Endothelial cell of umbilical vein (primary cell): Measurements from ENCODE around the gene ENTPD7. TPM values are rescaled to one million over a fixed set of nuclear protein-coding genes. Genes with fewer than 3 reads are reported as not detected.

Experiments used
- BruUV-seq: library from RNA; stranded (reverse); fragments of 400-500 nt; replicated peaks from 2 replicates; lab custom pipeline; 2021; lab: Mats Ljungman, UMichigan
- CTCF ChIA-PET: fragments of 300-600, 350-600 bp; sonication (Branson Sonifier 250); formaldehyde crosslinking; loops from one replicate; lab custom pipeline; 2021; ENCODE audit warnings: antibody characterized with exemption, inconsistent platforms; lab: Charles Lee
- POLR2A ChIA-PET: fragments of 300-600, 350-600 bp; sonication (Branson Sonifier 250); formaldehyde crosslinking; loops from one replicate; lab custom pipeline; 2021; ENCODE audit warnings: antibody characterized with exemption, inconsistent platforms; lab: Charles Lee
- DNase-seq: peaks from one replicate; pipeline ENCODE4 v3.0.0-alpha.2; 2011; ENCODE audit warnings: low read depth, low spot score
- FAIRE-seq: peaks from 2 replicates; lab custom pipeline; 2011; peaks lifted over from hg19 to GRCh38; lab: Jason Lieb, UNC
- H2AFZ ChIP-seq: 2 replicates; pipeline ENCODE4 v1.6.0; 2012; ENCODE audit warnings: low read depth, low read length, control low read depth, inconsistent platforms
- H3K27ac ChIP-seq: 2 replicates; pipeline ENCODE4 v1.5.1; 2011; ENCODE audit warnings: low read depth, mild to moderate bottlenecking, control low read depth, low read length, moderate library complexity; ENCODE audit not compliant: insufficient read depth
- H3K27me3 ChIP-seq, 2 experiments: 2 replicates each; pipeline versions ENCODE4 v1.6.0 to v1.6.1; 2011; ENCODE audit warnings: low read length in 2 of 2, mixed read lengths in 1 of 2; ENCODE audit not compliant: control insufficient read depth in 2 of 2, insufficient read depth in 2 of 2
- H3K36me3 ChIP-seq, 2 experiments: 2 replicates in 1 of 2; 3 replicates in 1 of 2; pipeline ENCODE4 v1.5.1; 2011; ENCODE audit warnings: low read length in 2 of 2, mild to moderate bottlenecking in 1 of 2, moderate library complexity in 1 of 2; ENCODE audit not compliant: control insufficient read depth in 2 of 2, insufficient read depth in 2 of 2; ENCODE audit errors: extremely low read depth in 1 of 2
- H3K4me1 ChIP-seq: 3 replicates; pipeline ENCODE4 v1.5.1; 2011; ENCODE audit warnings: mild to moderate bottlenecking, low read length; ENCODE audit not compliant: control insufficient read depth, insufficient read depth; ENCODE audit errors: extremely low read depth
- H3K4me2 ChIP-seq: 2 replicates; pipeline ENCODE4 v1.6.1; 2011; ENCODE audit warnings: low read length, control low read depth, mixed read lengths; ENCODE audit not compliant: insufficient read depth
- H3K4me3 ChIP-seq, 3 experiments: fragments of 200-600 bp in 1 of 3; sonication (generic), shearing (Covaris generic) in 1 of 3; replicated peaks in 1 of 3; 2 replicates each; pipeline ENCODE4 v1.5.1; 2011 to 2016; ENCODE audit warnings: control low read depth in 3 of 3, low read length in 3 of 3, mild to moderate bottlenecking in 2 of 3, inconsistent platforms in 1 of 3, low read depth in 1 of 3, moderate library complexity in 1 of 3; ENCODE audit not compliant: insufficient read depth in 1 of 3
- H3K79me2 ChIP-seq: 2 replicates; pipeline ENCODE4 v1.6.0; 2012; ENCODE audit warnings: low read length, inconsistent platforms; ENCODE audit not compliant: control insufficient read depth, insufficient read depth
- H3K9ac ChIP-seq: replicated peaks from 2 replicates; pipeline ENCODE3; 2011; ENCODE audit warnings: low read length, control low read depth; ENCODE audit not compliant: insufficient read depth; ENCODE audit errors: extremely low read depth
- H3K9me1 ChIP-seq: replicated peaks from 3 replicates; pipeline ENCODE4 v1.6.0; 2011; ENCODE audit warnings: mild to moderate bottlenecking, low read length; ENCODE audit not compliant: control insufficient read depth, insufficient read depth; ENCODE audit errors: extremely low read depth
- H3K9me3 ChIP-seq: replicated peaks from 2 replicates; pipeline ENCODE4 v1.5.1; 2012; ENCODE audit warnings: low read length, inconsistent platforms; ENCODE audit not compliant: control insufficient read depth, insufficient read depth
- H4K20me1 ChIP-seq: replicated peaks from 2 replicates; pipeline ENCODE3; 2011; ENCODE audit warnings: mild to moderate bottlenecking, low read length; ENCODE audit not compliant: control insufficient read depth, insufficient read depth; ENCODE audit errors: extremely low read depth
- EZH2 ChIP-seq: IDR thresholded peaks from 2 replicates; pipeline ENCODE4 v1.6.1; 2012; ENCODE audit warnings: borderline replicate concordance, low read depth, mild to moderate bottlenecking, moderate library complexity, low read length, inconsistent platforms; ENCODE audit not compliant: severe bottlenecking
- FOS ChIP-seq: IDR thresholded peaks from 2 replicates; pipeline ENCODE4 v1.6.1; 2011; ENCODE audit warnings: mild to moderate bottlenecking, low read length, moderate library complexity, borderline replicate concordance; ENCODE audit not compliant: insufficient read depth
- GATA2 ChIP-seq: IDR thresholded peaks from 2 replicates; pipeline ENCODE4 v1.7.0; 2011; ENCODE audit warnings: low read depth, mild to moderate bottlenecking, moderate library complexity, mixed read lengths, low read length; ENCODE audit not compliant: insufficient read length, insufficient read depth
- JUN ChIP-seq: IDR thresholded peaks from 2 replicates; pipeline ENCODE4 v1.6.1; 2011; ENCODE audit warnings: borderline replicate concordance, low read depth; ENCODE audit not compliant: insufficient read length, insufficient read depth
- MAX ChIP-seq: IDR thresholded peaks from 2 replicates; pipeline ENCODE4 v1.6.1; 2011; ENCODE audit not compliant: insufficient read depth, insufficient read length
- dilution Hi-C: fragments of 300-500 bp; cut with MboI; formaldehyde crosslinking; loops from one replicate; pipeline ENCODE4 v1.15.0; 2019; ENCODE audit warnings: low sequenced_read_pairs; ENCODE audit not compliant: extremely low pct_ligation_motif_present
- intact Hi-C: fragments of 100-400 bp; cut with micrococcal nuclease; formaldehyde crosslinking; loops from one replicate; pipeline ENCODE4 v1.10.0; 2022
- polyA plus RNA-seq, 4 experiments: library from polyadenylated mRNA; depleted of rRNA in 3 of 4; stranded (reverse) in 3 of 4; unstranded in 1 of 4; fragments of >200 nt; gene quantifications; 2 replicates each; pipeline versions ENCODE4 v1.2.1 to v1.2.3, GENCODE V29; 2011 to 2012; ENCODE audit warnings: missing spikeins in 1 of 4
- total RNA-seq: library from RNA; stranded (reverse); gene quantifications from 2 replicates; pipeline ENCODE4 v1.2.3, GENCODE V29; 2021
- TF ChIP-seq, protein P1 (sequence below), 2 donors: IDR thresholded peaks; 1 replicate in 1 of 2; 2 replicates in 1 of 2; pipeline ENCODE4 v1.5.1; 2011; ENCODE audit warnings: low read length in 2 of 2, mild to moderate bottlenecking in 2 of 2, moderate library complexity in 2 of 2, control low read depth in 1 of 2, inconsistent platforms in 1 of 2, low read depth in 1 of 2; ENCODE audit not compliant: insufficient read depth in 1 of 2; ENCODE audit errors: extremely low read depth in 1 of 2

Gene ENTPD7
- total and polyA plus RNA-seq, 2 donors (not counting 3 experiments of a cell fraction or from before 2014, with no cell fraction given) = 10.1 to 20.6 TPM

DNA sequence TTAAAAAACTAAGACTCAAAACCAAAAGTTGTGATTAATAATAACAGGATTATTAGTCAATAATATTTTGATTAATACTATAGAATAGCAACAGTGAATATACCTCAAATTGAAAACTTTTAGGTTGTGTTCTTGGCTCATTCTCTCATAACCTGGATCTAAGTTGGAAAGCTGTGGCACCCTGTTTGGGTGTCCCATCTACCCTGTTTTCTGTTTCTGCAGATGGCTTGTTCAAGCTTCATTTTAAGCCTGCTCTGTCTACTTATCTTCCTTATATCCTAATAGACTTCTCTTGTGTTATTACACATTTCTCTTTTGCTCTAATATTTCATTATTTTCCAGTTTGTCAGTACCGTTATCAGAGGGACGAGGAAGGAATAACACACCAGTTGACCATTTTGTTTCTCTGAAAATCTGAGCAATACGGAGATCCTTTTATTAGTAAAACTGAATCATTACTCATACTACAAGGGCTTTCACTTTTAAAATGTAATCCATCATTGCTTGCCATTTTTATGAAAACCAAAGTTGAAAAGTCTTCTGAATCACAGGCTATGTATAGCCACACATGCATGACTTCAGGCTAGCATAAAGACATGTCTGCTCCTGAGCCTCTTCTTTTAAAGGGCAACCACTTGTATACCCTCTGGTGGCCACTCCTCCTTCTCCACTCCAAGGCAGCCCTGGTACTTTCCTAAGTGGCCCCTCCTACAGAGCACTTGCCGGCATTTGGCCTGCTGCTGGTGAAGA lies 50.3 kb downstream of the ENTPD7 start:
- Histone ChIP-seq H3K4me3 (no peak overlapping the region), H3K9ac (no peak overlapping the region), H4K20me1 (no peaks in the 10 kb centered on the region), H3K9me3 (no peaks in the 10 kb centered on the region), H3K79me2 (no peaks in the 10 kb centered on the region), H3K4me1 (no peaks in the 10 kb centered on the region), H3K4me2 (no peak overlapping the region), H2AFZ (no peak overlapping the region), H3K27me3 (no peaks in the 10 kb centered on the region), H3K9me1 (no peaks in the 10 kb centered on the region), H3K36me3 (peaks cover 11 to 13% of the 10 kb centered on the region in 2 experiments), H3K27ac (no peak overlapping the region)
- ChIA-PET POLR2A (no interaction called here), CTCF (interaction anchor here (1.1 to 2.4 kb wide), 7 partner anchors 12 to 149 kb away, joined by 3 to 6 read pairs (median 3); no protein-coding TSS in a partner anchor)
- no TSS peak for BruUV-seq
- intact Hi-C loops = loop anchor here (2.0 to 5.0 kb wide), 3 partner anchors 89 to 317 kb away; partner anchors contain the start of gene SLC25A28
- dilution Hi-C loops = no loop called here
- DNase-seq (no peak), FAIRE-seq (no peak)
- TF ChIP-seq GATA2 = no peak
- TF ChIP-seq EZH2 = no peak
- no peak for TF ChIP-seq MAX

GRCh38 chr10:99711129-99711719 lies 51.9 kb downstream of the ENTPD7 start:
- POLR2A ChIA-PET = no interaction called here
- Histone ChIP-seq H3K4me2 (no peak overlapping the region), H3K27ac (no peak overlapping the region), H2AFZ (no peak overlapping the region), H3K9ac (no peak overlapping the region), H3K4me1 (no peaks in the 10 kb centered on the region), H3K4me3 (no peak overlapping the region), H4K20me1 (no peaks in the 10 kb centered on the region), H3K79me2 (no peaks in the 10 kb centered on the region), H3K9me1 (no peaks in the 10 kb centered on the region), H3K9me3 (no peaks in the 10 kb centered on the region), H3K27me3 (no peaks in the 10 kb centered on the region), H3K36me3 (peaks cover 10 to 12% of the 10 kb centered on the region in 2 experiments)
- intact Hi-C loops (loop anchor here (1.0 to 5.0 kb wide), 5 partner anchors 81 to 318 kb away; partner anchors contain the start of gene SLC25A28), dilution Hi-C loops (no loop called here)
- peak; percentile 81 for FAIRE-seq
- CTCF ChIA-PET = interaction anchor here (0.6 to 2.9 kb wide), 13 partner anchors 9 to 275 kb away, joined by 3 to 24 read pairs (median 4); partner anchors contain the start of genes COX15, CUTC and ENTPD7
- no TSS peak for BruUV-seq
- TF ChIP-seq, protein P1, sequence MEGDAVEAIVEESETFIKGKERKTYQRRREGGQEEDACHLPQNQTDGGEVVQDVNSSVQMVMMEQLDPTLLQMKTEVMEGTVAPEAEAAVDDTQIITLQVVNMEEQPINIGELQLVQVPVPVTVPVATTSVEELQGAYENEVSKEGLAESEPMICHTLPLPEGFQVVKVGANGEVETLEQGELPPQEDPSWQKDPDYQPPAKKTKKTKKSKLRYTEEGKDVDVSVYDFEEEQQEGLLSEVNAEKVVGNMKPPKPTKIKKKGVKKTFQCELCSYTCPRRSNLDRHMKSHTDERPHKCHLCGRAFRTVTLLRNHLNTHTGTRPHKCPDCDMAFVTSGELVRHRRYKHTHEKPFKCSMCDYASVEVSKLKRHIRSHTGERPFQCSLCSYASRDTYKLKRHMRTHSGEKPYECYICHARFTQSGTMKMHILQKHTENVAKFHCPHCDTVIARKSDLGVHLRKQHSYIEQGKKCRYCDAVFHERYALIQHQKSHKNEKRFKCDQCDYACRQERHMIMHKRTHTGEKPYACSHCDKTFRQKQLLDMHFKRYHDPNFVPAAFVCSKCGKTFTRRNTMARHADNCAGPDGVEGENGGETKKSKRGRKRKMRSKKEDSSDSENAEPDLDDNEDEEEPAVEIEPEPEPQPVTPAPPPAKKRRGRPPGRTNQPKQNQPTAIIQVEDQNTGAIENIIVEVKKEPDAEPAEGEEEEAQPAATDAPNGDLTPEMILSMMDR (IDR thresholded peaks at IDR 0.05; ENCODE audit: extremely low read depth in 1 of 2, insufficient read depth in 1 of 2, low read depth in 1 of 2, low read length in 2 of 2) = peak; percentile 36 to 46
- TF ChIP-seq EZH2 = no peak
- TF ChIP-seq FOS = no peak
- TF ChIP-seq JUN = no peak
- no peak for TF ChIP-seq MAX
- peak; percentile 67 for DNase-seq
